Fibroblast of gingiva (primary cell): ENCODE results near the gene MOCS3.

Experiments
- DNase-seq: peaks from one replicate; pipeline ENCODE4 v3.0.0-alpha.2; 2011; ENCODE audit warnings: low read depth

MOCS3 gene

GRCh38 chr20:51012357-51012756, 53.7 kb downstream of the MOCS3 start:
- DNase-seq: no peak
